Tibial nerve (tissue), 3 donors: ENCODE results near the gene TBC1D7.

Experiments used
- CTCF ChIP-seq, 5 experiments: fragments of 200-600 bp in 3 of 5; fragments of 450-650 bp in 2 of 5; sonication (generic) in 3 of 5; IDR thresholded peaks; one replicate each; pipeline ENCODE4 v1.5.1; 2016 to 2019; ENCODE audit warnings: antibody characterized with exemption in 5 of 5, mild to moderate bottlenecking in 3 of 5, moderate library complexity in 2 of 5
- POLR2A ChIP-seq, 2 donors: fragments of 450-650 bp; IDR thresholded peaks; one replicate each; pipeline ENCODE4 v1.6.1; 2017; ENCODE audit warnings: antibody characterized with exemption in 2 of 2, mild to moderate bottlenecking in 2 of 2, moderate library complexity in 2 of 2

GRCh38 chr6:13339863-13340630, 11.7 kb upstream of the TBC1D7 start:
- TF ChIP-seq POLR2A (IDR thresholded peaks at IDR 0.05): no peak
- TF ChIP-seq CTCF (IDR thresholded peaks at IDR 0.05): no peak
